ENCODE data around the gene MSI2. TPM values are rescaled to one million over a fixed set of nuclear protein-coding genes. Genes with fewer than 3 reads are reported as not detected.

Gene MSI2
- total RNA-seq, 4 donors from 2014 or later: 15.9 to 22.9 (median 17.0) TPM

GRCh38 chr17:57567251-57567650, 310.9 kb downstream of the MSI2 start:
- no peak for TF ChIP-seq CTCF (IDR thresholded peaks at IDR 0.05)
- no peak for TF ChIP-seq POLR2A (IDR thresholded peaks at IDR 0.05)
- no peak for DNase-seq
- intact Hi-C loops (cut with DNase I): no loop called here
- Histone ChIP-seq H3K27ac (no peak overlapping the region), H3K9me3 (no peaks in the 10 kb centered on the region), H3K27me3 (no peaks in the 10 kb centered on the region), H3K36me3 (no peaks in the 10 kb centered on the region), H3K4me3 (no peak overlapping the region), H3K4me1 (peaks cover 0 to 20% (median 0%) of the 10 kb centered on the region in 3 donors)
- WGBS, 2 donors: 86 to 93% methylated on average over 6 to 9 of the region's 9 CpGs

- Histone ChIP-seq H3K9me3 (no peaks in the 10 kb centered on the region), H3K4me3 (no peak overlapping the region), H3K4me1 (peaks cover 0 to 20% (median 0%) of the 10 kb centered on the region in 3 donors), H3K36me3 (no peaks in the 10 kb centered on the region), H3K27me3 (no peaks in the 10 kb centered on the region), H3K27ac (no peak overlapping the region)
- intact Hi-C loops (cut with DNase I): no loop called here
- WGBS, 2 donors: 83 to 95% methylated on average over 2 to 3 of the region's 3 CpGs
- DNase-seq: no peak
- no peak for TF ChIP-seq POLR2A (IDR thresholded peaks at IDR 0.05)
- TF ChIP-seq CTCF (IDR thresholded peaks at IDR 0.05): no peak
These were observed 312.0 kb downstream of the MSI2 start for GRCh38 chr17:57568340-57568739.

GRCh38 chr17:57569021-57569420, 312.7 kb downstream of the MSI2 start:
- H3K36me3 ChIP-seq: no peaks in the 10 kb centered on the region
- 84% methylated on average over 4 of the region's 4 CpGs for WGBS, 2 donors
- H3K4me3 ChIP-seq: no peak overlapping the region
- DNase-seq: no peak
- no peaks in the 10 kb centered on the region for H3K9me3 ChIP-seq
- H3K27me3 ChIP-seq: no peaks in the 10 kb centered on the region
- peaks cover 0 to 26% (median 0%) of the 10 kb centered on the region in 3 donors for H3K4me1 ChIP-seq
- H3K27ac ChIP-seq: no peak overlapping the region
- intact Hi-C loops (cut with DNase I): no loop called here
- no peak for TF ChIP-seq POLR2A (IDR thresholded peaks at IDR 0.05)

GRCh38 chr17:57569853-57570252, 313.5 kb downstream of the MSI2 start:
- no peak for DNase-seq
- no peak for TF ChIP-seq POLR2A (IDR thresholded peaks at IDR 0.05)
- TF ChIP-seq CTCF (IDR thresholded peaks at IDR 0.05): no peak
- H3K27me3 ChIP-seq: no peaks in the 10 kb centered on the region
- H3K27ac ChIP-seq: no peak overlapping the region
- no peaks in the 10 kb centered on the region for H3K9me3 ChIP-seq
- 90 to 95% methylated on average over 7 of the region's 7 CpGs for WGBS, 2 donors
- H3K36me3 ChIP-seq: no peaks in the 10 kb centered on the region
- no peak overlapping the region for H3K4me3 ChIP-seq
- H3K4me1 ChIP-seq: peaks cover 0 to 30% (median 3%) of the 10 kb centered on the region in 3 donors
- intact Hi-C loops (cut with DNase I): no loop called here

GRCh38 chr17:57570724-57571344, 314.5 kb downstream of the MSI2 start:
- no peak overlapping the region for H3K27ac ChIP-seq
- H3K27me3 ChIP-seq: no peaks in the 10 kb centered on the region
- intact Hi-C loops (cut with DNase I): no loop called here
- no peak overlapping the region for H3K4me3 ChIP-seq
- H3K9me3 ChIP-seq: no peaks in the 10 kb centered on the region
- WGBS, 2 donors: 72 to 76% methylated on average over 4 to 6 of the region's 10 CpGs
- TF ChIP-seq CTCF (IDR thresholded peaks at IDR 0.05): no peak
- no peak for TF ChIP-seq POLR2A (IDR thresholded peaks at IDR 0.05)
- no peak for DNase-seq
- no peaks in the 10 kb centered on the region for H3K36me3 ChIP-seq
- H3K4me1 ChIP-seq: peaks cover 0 to 29% (median 3%) of the 10 kb centered on the region in 3 donors

GRCh38 chr17:57572062-57572461, 315.7 kb downstream of the MSI2 start:
- WGBS, 2 donors: 60 to 86% methylated on average over 6 of the region's 6 CpGs

More at GRCh38 chr17:57572062-57572461, 315.7 kb downstream of the MSI2 start:
- intact Hi-C loops (cut with DNase I): no loop called here
- H3K4me1 ChIP-seq: peaks cover 0 to 21% (median 3%) of the 10 kb centered on the region in 3 donors
- H3K4me3 ChIP-seq: no peak overlapping the region
- TF ChIP-seq POLR2A (IDR thresholded peaks at IDR 0.05): no peak
- no peak for TF ChIP-seq CTCF (IDR thresholded peaks at IDR 0.05)
- H3K36me3 ChIP-seq: no peaks in the 10 kb centered on the region
- H3K9me3 ChIP-seq: no peaks in the 10 kb centered on the region
- no peak for DNase-seq
- no peak overlapping the region for H3K27ac ChIP-seq
- H3K27me3 ChIP-seq: no peaks in the 10 kb centered on the region
